PC-3 (cell line): ENCODE measurements around the gene DIPK2B. TPM values are rescaled to one million over a fixed set of nuclear protein-coding genes. Genes with fewer than 3 reads are reported as not detected.

Experiments
- ATAC-seq: fragments of 200-7000 bp; cut with Tn5 transposase; 2 replicates; pipeline ENCODE4 v1.9.1; 2020; ENCODE audit warnings: mild to moderate bottlenecking, moderate library complexity
- BruUV-seq: library from RNA; stranded (reverse); fragments of 400-500 nt; replicated peaks from 2 replicates; lab custom pipeline; 2021; lab: Mats Ljungman, UMichigan
- CTCF ChIA-PET: fragments of 300-600 bp; sonication (Branson Sonifier 250); formaldehyde crosslinking; loops from one replicate; lab custom pipeline; 2022; ENCODE audit warnings: antibody characterized with exemption; lab: Charles Lee
- POLR2A ChIA-PET: fragments of 300-600 bp; sonication (Branson Sonifier 250); formaldehyde crosslinking; loops from one replicate; lab custom pipeline; 2022; ENCODE audit warnings: antibody characterized with exemption; ENCODE audit not compliant: unreplicated experiment; lab: Charles Lee
- DNase-seq: peaks from one replicate; pipeline ENCODE4 v3.0.0-alpha.2; 2015
- H2AFZ ChIP-seq: fragments of 300-600 bp; sonication (generic); 2 replicates; pipeline ENCODE4 v1.6.0; 2016; ENCODE audit warnings: antibody characterized with exemption, low read length
- H3F3A ChIP-seq: fragments of 300-600 bp; sonication (generic); one replicate; pipeline ENCODE4 v1.6.0; 2017; ENCODE audit warnings: antibody characterized with exemption, low read length, control low read depth, mild to moderate bottlenecking; ENCODE audit not compliant: unreplicated experiment
- H3K27ac ChIP-seq: fragments of 300-600 bp; sonication (generic); 2 replicates; pipeline ENCODE4 v1.5.1; 2016; ENCODE audit warnings: mild to moderate bottlenecking, low read length
- H3K27me3 ChIP-seq: fragments of 300-600 bp; sonication (generic); 2 replicates; pipeline ENCODE4 v1.6.1; 2016; ENCODE audit warnings: low read length, mixed read lengths
- H3K36me3 ChIP-seq: fragments of 300-600 bp; sonication (generic); 2 replicates; pipeline ENCODE4 v1.6.1; 2016; ENCODE audit warnings: low read depth, mixed run types, low read length, mixed read lengths
- H3K4me1 ChIP-seq: fragments of 300-600 bp; sonication (generic); 2 replicates; pipeline ENCODE4 v1.5.1; 2016; ENCODE audit warnings: low read length; ENCODE audit not compliant: insufficient read depth
- H3K4me2 ChIP-seq: fragments of 300-600 bp; sonication (generic); 2 replicates; pipeline ENCODE4 v1.6.0; 2016; ENCODE audit warnings: low read length
- H3K4me3 ChIP-seq: fragments of 300-600 bp; sonication (generic); 2 replicates; pipeline ENCODE4 v1.5.1; 2016; ENCODE audit warnings: mild to moderate bottlenecking, low read length, mixed read lengths
- H3K79me2 ChIP-seq: fragments of 300-600 bp; sonication (generic); 2 replicates; pipeline ENCODE4 v1.6.1; 2017; ENCODE audit warnings: low read length, mixed read lengths
- H3K9ac ChIP-seq: fragments of 300-600 bp; sonication (generic); 2 replicates; pipeline ENCODE4 v1.6.0; 2016; ENCODE audit warnings: mild to moderate bottlenecking, low read length
- H3K9me2 ChIP-seq: fragments of 300-600 bp; sonication (generic); replicated peaks from 2 replicates; pipeline ENCODE4 v1.6.1; 2016; ENCODE audit warnings: mixed run types, low read length, mixed read lengths
- H3K9me3 ChIP-seq: fragments of 300-600 bp; sonication (generic); 2 replicates; pipeline ENCODE4 v1.6.1; 2016; ENCODE audit warnings: low read length, mixed read lengths
- H4K20me1 ChIP-seq: fragments of 300-600 bp; sonication (generic); 2 replicates; pipeline ENCODE4 v1.6.1; 2016; ENCODE audit warnings: low read length, mixed read lengths
- EZH2 ChIP-seq: fragments of 300-600 bp; sonication (generic); IDR thresholded peaks from one replicate; pipeline ENCODE4 v1.6.1; 2017; ENCODE audit warnings: antibody characterized with exemption, mild to moderate bottlenecking, low read length; ENCODE audit not compliant: unreplicated experiment
- EZH2phosphoT487 ChIP-seq: fragments of 300-600 bp; sonication (generic); IDR thresholded peaks from 2 replicates; pipeline ENCODE4 v1.6.1; 2018; ENCODE audit warnings: mild to moderate bottlenecking, antibody characterized with exemption, low read length, borderline replicate concordance
- intact Hi-C: fragments of 100-400 bp; cut with micrococcal nuclease; formaldehyde crosslinking; loops from 2 replicates; pipeline ENCODE4 v1.9.0; 2023
- total RNA-seq: library from RNA; depleted of rRNA; stranded (reverse); fragments of >200 nt; gene quantifications from 2 replicates; pipeline ENCODE4 v1.2.3, GENCODE V29; 2014
- TF ChIP-seq, protein P1 (sequence below): fragments of 300-600 bp; sonication (generic); conservative IDR thresholded peaks from 2 replicates; pipeline ENCODE4 v1.5.1; 2017; ENCODE audit warnings: antibody characterized with exemption, low read depth, mild to moderate bottlenecking, low read length

The DIPK2B gene
- total RNA-seq, 1 experiment from 2014 or later = 0.18 TPM

DNA sequence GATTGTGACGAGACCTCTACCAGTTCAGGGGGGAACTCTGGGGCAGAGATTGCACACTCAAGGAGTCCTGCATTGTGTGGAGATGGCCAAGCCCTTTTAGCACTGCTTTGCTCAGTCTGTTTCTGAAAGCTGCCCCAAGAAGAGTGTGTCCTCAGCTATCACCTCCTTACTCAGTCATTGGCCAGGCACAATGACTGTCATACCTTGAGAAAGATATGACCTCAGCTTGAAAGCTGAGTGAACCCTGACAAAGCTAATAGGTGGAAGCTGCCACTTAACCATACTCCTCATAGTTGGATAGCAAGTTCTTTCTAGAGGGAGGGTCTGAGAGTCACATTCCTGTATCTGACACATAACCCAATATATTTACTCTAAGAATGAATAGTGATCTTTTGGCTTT is 37.8 kb upstream of the DIPK2B start:
- Histone ChIP-seq H3F3A (no peaks in the 10 kb centered on the region), H3K4me2 (no peak overlapping the region), H2AFZ (no peak overlapping the region), H4K20me1 (no peaks in the 10 kb centered on the region), H3K27me3 (no peaks in the 10 kb centered on the region), H3K9ac (no peak overlapping the region), H3K27ac (no peak overlapping the region), H3K4me1 (no peaks in the 10 kb centered on the region), H3K36me3 (no peaks in the 10 kb centered on the region), H3K4me3 (no peak overlapping the region), H3K9me2 (no peaks in the 10 kb centered on the region), H3K79me2 (no peaks in the 10 kb centered on the region), H3K9me3 (no peaks in the 10 kb centered on the region)
- peak; percentile 1 for DNase-seq
- POLR2A ChIA-PET = no interaction called here
- BruUV-seq = no TSS peak
- TF ChIP-seq, protein P1, sequence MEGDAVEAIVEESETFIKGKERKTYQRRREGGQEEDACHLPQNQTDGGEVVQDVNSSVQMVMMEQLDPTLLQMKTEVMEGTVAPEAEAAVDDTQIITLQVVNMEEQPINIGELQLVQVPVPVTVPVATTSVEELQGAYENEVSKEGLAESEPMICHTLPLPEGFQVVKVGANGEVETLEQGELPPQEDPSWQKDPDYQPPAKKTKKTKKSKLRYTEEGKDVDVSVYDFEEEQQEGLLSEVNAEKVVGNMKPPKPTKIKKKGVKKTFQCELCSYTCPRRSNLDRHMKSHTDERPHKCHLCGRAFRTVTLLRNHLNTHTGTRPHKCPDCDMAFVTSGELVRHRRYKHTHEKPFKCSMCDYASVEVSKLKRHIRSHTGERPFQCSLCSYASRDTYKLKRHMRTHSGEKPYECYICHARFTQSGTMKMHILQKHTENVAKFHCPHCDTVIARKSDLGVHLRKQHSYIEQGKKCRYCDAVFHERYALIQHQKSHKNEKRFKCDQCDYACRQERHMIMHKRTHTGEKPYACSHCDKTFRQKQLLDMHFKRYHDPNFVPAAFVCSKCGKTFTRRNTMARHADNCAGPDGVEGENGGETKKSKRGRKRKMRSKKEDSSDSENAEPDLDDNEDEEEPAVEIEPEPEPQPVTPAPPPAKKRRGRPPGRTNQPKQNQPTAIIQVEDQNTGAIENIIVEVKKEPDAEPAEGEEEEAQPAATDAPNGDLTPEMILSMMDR = no peak
- TF ChIP-seq EZH2phosphoT487 (no peak), EZH2 (no peak)
- intact Hi-C loops = no loop called here
- CTCF ChIA-PET = no interaction called here
- ATAC-seq = no peak

DNA sequence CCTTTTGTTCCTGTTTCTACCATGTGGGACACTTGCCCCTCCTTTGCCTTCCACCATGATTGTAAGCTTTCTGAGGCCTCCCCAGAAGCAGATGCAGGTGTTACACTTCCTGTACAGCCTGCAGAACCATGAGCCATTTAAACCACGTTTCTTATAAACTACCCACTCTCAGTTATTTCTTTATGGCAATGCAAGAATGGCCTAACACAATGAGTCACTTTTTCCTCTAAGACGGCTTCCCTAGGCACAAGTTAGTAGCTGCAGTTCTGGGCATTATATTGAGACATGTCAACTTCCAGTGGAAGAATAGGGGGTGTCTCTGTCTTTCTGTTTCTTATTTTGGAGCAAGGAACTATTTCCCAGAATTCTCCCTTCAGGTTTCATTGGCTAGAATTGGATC is 32.9 kb upstream of the DIPK2B start:
- BruUV-seq = no TSS peak
- ChIA-PET CTCF (no interaction called here), POLR2A (no interaction called here)
- Histone ChIP-seq H3K36me3 (no peaks in the 10 kb centered on the region), H3K9me3 (no peaks in the 10 kb centered on the region), H3K4me3 (no peak overlapping the region), H3K9me2 (no peaks in the 10 kb centered on the region), H4K20me1 (no peaks in the 10 kb centered on the region), H3K4me1 (no peaks in the 10 kb centered on the region), H3K27me3 (no peaks in the 10 kb centered on the region), H3K27ac (no peak overlapping the region), H3K4me2 (no peak overlapping the region), H3K79me2 (no peaks in the 10 kb centered on the region), H3K9ac (no peak overlapping the region), H3F3A (no peaks in the 10 kb centered on the region), H2AFZ (no peak overlapping the region)
- TF ChIP-seq EZH2phosphoT487 (no peak), EZH2 (no peak)
- TF ChIP-seq, protein P1 = no peak
- intact Hi-C loops = no loop called here
- DNase-seq = no peak
- ATAC-seq = no peak

DNA sequence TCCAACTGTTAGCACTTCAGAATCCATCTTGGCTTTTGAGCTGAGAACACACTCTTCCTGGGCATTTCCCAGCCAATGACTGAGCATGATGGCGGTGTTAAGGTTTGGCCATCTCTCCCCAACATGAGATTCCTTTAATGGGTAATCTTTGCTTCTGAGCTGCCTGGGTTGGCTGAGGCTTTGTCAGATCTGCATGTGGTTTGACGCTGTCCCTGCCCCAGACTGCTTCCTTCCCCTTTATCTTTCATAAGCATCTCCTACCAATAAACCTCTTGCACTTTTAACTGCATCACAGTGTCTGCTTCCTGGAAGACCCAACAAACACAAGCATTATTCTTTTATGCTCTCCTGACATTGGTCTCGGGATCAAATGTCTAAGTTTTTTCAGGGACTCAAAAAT is 31.5 kb upstream of the DIPK2B start:
- no peak overlapping the region for H3K4me2 ChIP-seq
- TF ChIP-seq EZH2phosphoT487 (no peak), EZH2 (no peak)
- TF ChIP-seq, protein P1 = no peak
- ATAC-seq = no peak
- no peaks in the 10 kb centered on the region for H3K27me3 ChIP-seq
- H4K20me1 ChIP-seq = no peaks in the 10 kb centered on the region
- ChIA-PET CTCF (no interaction called here), POLR2A (no interaction called here)
- no peak overlapping the region for H2AFZ ChIP-seq
- no peaks in the 10 kb centered on the region for H3K9me3 ChIP-seq
- intact Hi-C loops = no loop called here
- DNase-seq = no peak
- H3F3A ChIP-seq = no peaks in the 10 kb centered on the region
- H3K36me3 ChIP-seq = no peaks in the 10 kb centered on the region
- no peak overlapping the region for H3K9ac ChIP-seq
- H3K4me3 ChIP-seq = no peak overlapping the region
- no peaks in the 10 kb centered on the region for H3K9me2 ChIP-seq
- H3K27ac ChIP-seq = no peak overlapping the region
- no peaks in the 10 kb centered on the region for H3K4me1 ChIP-seq
- H3K79me2 ChIP-seq = no peaks in the 10 kb centered on the region
- no TSS peak for BruUV-seq
